ENCODE measurements around the gene CLEC20A.

DNA sequence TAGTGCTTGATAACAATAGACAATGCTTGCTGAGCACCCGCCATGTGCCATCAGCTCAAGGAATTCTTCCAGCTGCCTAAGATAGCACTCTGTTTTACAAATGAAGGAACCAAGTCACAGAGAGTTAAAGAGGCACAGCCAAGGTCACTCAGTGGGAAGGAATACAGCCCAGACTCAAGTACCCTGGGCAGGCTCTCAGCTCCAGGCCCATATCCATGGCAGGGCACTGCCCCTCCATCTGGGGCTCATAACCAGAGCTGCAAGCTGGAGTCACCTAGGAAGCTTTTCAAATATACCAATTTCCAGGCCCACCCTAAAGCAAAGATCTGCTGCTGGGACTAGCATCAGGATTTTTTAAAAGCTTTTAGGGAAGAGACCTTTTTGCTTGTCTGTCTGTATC lies 1.6 kb downstream of the CLEC20A start:
- no peak for TF ChIP-seq EZH2phosphoT487 (IDR thresholded peaks at IDR 0.05; ENCODE audit: borderline replicate concordance)
- TF ChIP-seq, protein P1, sequence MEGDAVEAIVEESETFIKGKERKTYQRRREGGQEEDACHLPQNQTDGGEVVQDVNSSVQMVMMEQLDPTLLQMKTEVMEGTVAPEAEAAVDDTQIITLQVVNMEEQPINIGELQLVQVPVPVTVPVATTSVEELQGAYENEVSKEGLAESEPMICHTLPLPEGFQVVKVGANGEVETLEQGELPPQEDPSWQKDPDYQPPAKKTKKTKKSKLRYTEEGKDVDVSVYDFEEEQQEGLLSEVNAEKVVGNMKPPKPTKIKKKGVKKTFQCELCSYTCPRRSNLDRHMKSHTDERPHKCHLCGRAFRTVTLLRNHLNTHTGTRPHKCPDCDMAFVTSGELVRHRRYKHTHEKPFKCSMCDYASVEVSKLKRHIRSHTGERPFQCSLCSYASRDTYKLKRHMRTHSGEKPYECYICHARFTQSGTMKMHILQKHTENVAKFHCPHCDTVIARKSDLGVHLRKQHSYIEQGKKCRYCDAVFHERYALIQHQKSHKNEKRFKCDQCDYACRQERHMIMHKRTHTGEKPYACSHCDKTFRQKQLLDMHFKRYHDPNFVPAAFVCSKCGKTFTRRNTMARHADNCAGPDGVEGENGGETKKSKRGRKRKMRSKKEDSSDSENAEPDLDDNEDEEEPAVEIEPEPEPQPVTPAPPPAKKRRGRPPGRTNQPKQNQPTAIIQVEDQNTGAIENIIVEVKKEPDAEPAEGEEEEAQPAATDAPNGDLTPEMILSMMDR (conservative IDR thresholded peaks at IDR 0.05; ENCODE audit: low read length) = no peak
